Skeletal muscle satellite cell (primary cell): ENCODE data around the gene WFIKKN1. TPM values are rescaled to one million over a fixed set of nuclear protein-coding genes. Genes with fewer than 3 reads are reported as not detected.

Experiments
- H3K27me3 ChIP-seq: 2 replicates; pipeline ENCODE4 v1.7.0; 2013; ENCODE audit warnings: low read length; ENCODE audit not compliant: control insufficient read depth, insufficient read depth
- H3K36me3 ChIP-seq: 2 replicates; pipeline ENCODE4 v1.7.0; 2013; ENCODE audit warnings: mild to moderate bottlenecking, control low read depth, low read length; ENCODE audit not compliant: insufficient read depth
- H3K4me1 ChIP-seq: 2 replicates; pipeline ENCODE4 v1.7.0; 2013; ENCODE audit warnings: low read length; ENCODE audit not compliant: control insufficient read depth, insufficient read depth
- H3K4me2 ChIP-seq: 2 replicates; pipeline ENCODE4 v1.7.0; 2013; ENCODE audit warnings: mild to moderate bottlenecking, low read length
- H3K4me3 ChIP-seq: 2 replicates; pipeline ENCODE4 v1.7.0; 2013; ENCODE audit warnings: low read length
- H3K9ac ChIP-seq: 2 replicates; pipeline ENCODE4 v1.7.0; 2013; ENCODE audit warnings: mild to moderate bottlenecking, low read depth, low read length, moderate library complexity
- H3K9me3 ChIP-seq: replicated peaks from 2 replicates; pipeline ENCODE4 v1.7.0; 2013; ENCODE audit warnings: mild to moderate bottlenecking, control low read depth, low read length
- total RNA-seq: library from RNA; depleted of rRNA; stranded (reverse); fragments of >200 nt; gene quantifications from 2 replicates; pipeline ENCODE4 v1.2.3, GENCODE V29; 2012; rRNA removed

Gene WFIKKN1
- total RNA-seq: under 0.01 and 0.25 TPM in 2 replicates

GRCh38 chr16:630815-631405, at the start of gene WFIKKN1:
TSS of gene WFIKKN1 (plus strand) at chr16:630985. CDS start at chr16:631254, 269 bp downstream.
- Histone ChIP-seq H3K36me3 (peaks cover 13% of the 10 kb centered on the region), H3K4me1 (peaks cover 38% of the 10 kb centered on the region)

GRCh38 chr16:582218-582613, 48.6 kb upstream of the WFIKKN1 start:
- H3K4me1 ChIP-seq: peaks cover 18% of the 10 kb centered on the region
- H3K4me3 ChIP-seq: no peak overlapping the region
- peaks cover 8% of the 10 kb centered on the region for H3K36me3 ChIP-seq
- no peaks in the 10 kb centered on the region for H3K9me3 ChIP-seq
- H3K9ac ChIP-seq: no peak overlapping the region
- no peak overlapping the region for H3K4me2 ChIP-seq
- H3K27me3 ChIP-seq: no peaks in the 10 kb centered on the region

More at GRCh38 chr16:630815-631405, at the start of gene WFIKKN1:
- no peak within 1 kb of the TSS for H3K4me3 ChIP-seq
- no peaks in the 10 kb centered on the region for H3K9me3 ChIP-seq
- H3K4me2 ChIP-seq: no peak within 1 kb of the TSS
- no peaks in the 10 kb centered on the region for H3K27me3 ChIP-seq
- H3K9ac ChIP-seq: no peak within 1 kb of the TSS

GRCh38 chr16:582614-583331, 48.0 kb upstream of the WFIKKN1 start:
- Histone ChIP-seq H3K9ac (no peak overlapping the region), H3K4me3 (no peak overlapping the region), H3K36me3 (peaks cover 8% of the 10 kb centered on the region), H3K4me2 (no peak overlapping the region), H3K27me3 (no peaks in the 10 kb centered on the region), H3K9me3 (no peaks in the 10 kb centered on the region), H3K4me1 (peaks cover 22% of the 10 kb centered on the region)

- Histone ChIP-seq H3K4me1 (peaks cover 29% of the 10 kb centered on the region), H3K9ac (no peak overlapping the region), H3K27me3 (no peaks in the 10 kb centered on the region)
These were observed 47.3 kb upstream of the WFIKKN1 start for GRCh38 chr16:583470-583814.

GRCh38 chr16:583815-584591, 46.8 kb upstream of the WFIKKN1 start:
- H3K36me3 ChIP-seq: peaks cover 8% of the 10 kb centered on the region
- H3K9me3 ChIP-seq: no peaks in the 10 kb centered on the region
- no peak overlapping the region for H3K9ac ChIP-seq
- H3K4me2 ChIP-seq: no peak overlapping the region
- H3K27me3 ChIP-seq: no peaks in the 10 kb centered on the region
- no peak overlapping the region for H3K4me3 ChIP-seq
- peaks cover 30% of the 10 kb centered on the region for H3K4me1 ChIP-seq

More at GRCh38 chr16:583470-583814, 47.3 kb upstream of the WFIKKN1 start:
- H3K4me3 ChIP-seq: no peak overlapping the region
- H3K4me2 ChIP-seq: no peak overlapping the region
- peaks cover 8% of the 10 kb centered on the region for H3K36me3 ChIP-seq
- H3K9me3 ChIP-seq: no peaks in the 10 kb centered on the region

- Histone ChIP-seq H3K36me3 (peaks cover 6% of the 10 kb centered on the region), H3K4me1 (peaks cover 30% of the 10 kb centered on the region), H3K27me3 (no peaks in the 10 kb centered on the region), H3K9me3 (no peaks in the 10 kb centered on the region), H3K9ac (no peak overlapping the region), H3K4me3 (no peak overlapping the region), H3K4me2 (no peak overlapping the region)
These were observed 45.4 kb upstream of the WFIKKN1 start for GRCh38 chr16:585351-585750.

GRCh38 chr16:586047-586644, 44.6 kb upstream of the WFIKKN1 start:
- Histone ChIP-seq H3K4me2 (peak overlapping the region; percentile 40), H3K4me1 (peaks cover 37% of the 10 kb centered on the region), H3K9me3 (no peaks in the 10 kb centered on the region), H3K36me3 (peaks cover 6% of the 10 kb centered on the region), H3K4me3 (no peak overlapping the region), H3K27me3 (no peaks in the 10 kb centered on the region), H3K9ac (no peak overlapping the region)

- Histone ChIP-seq H3K4me3 (no peak overlapping the region), H3K9me3 (no peaks in the 10 kb centered on the region), H3K9ac (no peak overlapping the region), H3K4me1 (peaks cover 38% of the 10 kb centered on the region), H3K36me3 (peaks cover 6% of the 10 kb centered on the region), H3K4me2 (peak overlapping the region; percentile 40), H3K27me3 (no peaks in the 10 kb centered on the region)
These were observed 43.9 kb upstream of the WFIKKN1 start for GRCh38 chr16:586645-587590.

DNA sequence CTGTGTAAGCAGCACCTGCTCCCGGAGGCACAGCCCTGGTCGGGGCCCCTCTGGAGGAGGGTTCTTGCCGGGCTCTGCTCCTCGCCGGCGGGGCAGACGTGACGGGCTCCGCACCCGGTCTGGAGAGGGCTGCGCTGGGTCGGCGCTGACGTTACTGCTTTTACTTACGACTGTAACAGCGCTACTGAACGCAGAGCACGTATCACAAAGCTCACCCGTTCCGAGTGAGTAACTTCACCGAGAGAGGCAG, 42.2 kb upstream of the WFIKKN1 start:
- H3K9ac ChIP-seq: peak overlapping the region; percentile 90
- H3K4me2 ChIP-seq: peak overlapping the region; percentile 94
- peaks cover 40% of the 10 kb centered on the region for H3K4me1 ChIP-seq
- no peaks in the 10 kb centered on the region for H3K9me3 ChIP-seq
- H3K36me3 ChIP-seq: peaks cover 3% of the 10 kb centered on the region
- peak overlapping the region; percentile 98 for H3K4me3 ChIP-seq
- H3K27me3 ChIP-seq: no peaks in the 10 kb centered on the region

- no peaks in the 10 kb centered on the region for H3K9me3 ChIP-seq
- H3K9ac ChIP-seq: peak overlapping the region; percentile 90
- H3K4me2 ChIP-seq: peak overlapping the region; percentile 94
- no peaks in the 10 kb centered on the region for H3K27me3 ChIP-seq
- H3K4me1 ChIP-seq: peaks cover 40% of the 10 kb centered on the region
- peaks cover 4% of the 10 kb centered on the region for H3K36me3 ChIP-seq
- H3K4me3 ChIP-seq: peak overlapping the region; percentile 98
These were observed 41.7 kb upstream of the WFIKKN1 start for GRCh38 chr16:588889-589657.
